Spleen (tissue), 7 donors: ENCODE data around the gene FIG4.

Experiments
- CTCF ChIP-seq, 11 experiments: fragments of 200-600 bp in 7 of 11; fragments of 450-650 bp in 4 of 11; sonication (generic) in 4 of 11; IDR thresholded peaks in 8 of 11; conservative IDR thresholded peaks in 3 of 11; 1 replicate in 7 of 11; 2 replicates in 4 of 11; pipeline versions ENCODE4 v1.4.0 to v1.8.0; 2016 to 2021; ENCODE audit warnings: antibody characterized with exemption in 11 of 11, inconsistent platforms in 4 of 11, mild to moderate bottlenecking in 1 of 11
- POLR2AphosphoS5 ChIP-seq, 3 donors: sonication (generic); formaldehyde crosslinking; IDR thresholded peaks; one replicate each; pipeline ENCODE4 v1.5.1; 2017; ENCODE audit warnings: antibody characterized with exemption in 3 of 3
- donor health status: DM: no; HTN: no; CAD: no; lungs with moderate emphysema.
- donor health status: DM: no; HTN: no; CAD: no.
- donor health status: DM: no; HTN: no; CAD: no.

DNA sequence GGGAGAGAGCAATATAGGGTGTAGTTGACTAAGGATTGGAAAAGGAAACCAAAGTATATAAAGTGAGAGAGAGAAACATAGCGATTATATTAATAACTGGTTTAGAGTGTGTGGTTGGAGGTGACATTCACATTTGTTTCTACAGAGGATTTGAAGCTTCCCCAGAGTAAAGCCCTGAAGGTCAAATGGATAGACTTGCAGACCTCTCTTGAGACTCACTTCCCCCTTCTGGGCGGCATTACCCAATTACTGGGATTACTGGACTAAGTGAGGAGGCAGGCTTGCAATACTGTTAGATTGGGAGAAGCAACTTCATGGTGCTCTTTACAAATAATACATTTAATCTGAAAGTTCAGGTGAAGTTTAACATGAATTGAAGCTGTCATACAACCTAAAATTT lies 10.7 kb downstream of the FIG4 start:
- TF ChIP-seq CTCF (IDR thresholded peaks at IDR 0.05 in 8 of 11, conservative IDR thresholded peaks at IDR 0.05 in 3 of 11) (no peak), POLR2AphosphoS5 (IDR thresholded peaks at IDR 0.05) (no peak)
